ENCODE measurements around the gene TMC5. TPM values are rescaled to one million over a fixed set of nuclear protein-coding genes. Genes with fewer than 3 reads are reported as not detected.

The TMC5 gene
- total and polyA plus RNA-seq, 2 of the 8 experiments (the other 6 are each of a cell fraction or from before 2014, with no cell fraction given): 1.6 to 1.8 TPM

DNA sequence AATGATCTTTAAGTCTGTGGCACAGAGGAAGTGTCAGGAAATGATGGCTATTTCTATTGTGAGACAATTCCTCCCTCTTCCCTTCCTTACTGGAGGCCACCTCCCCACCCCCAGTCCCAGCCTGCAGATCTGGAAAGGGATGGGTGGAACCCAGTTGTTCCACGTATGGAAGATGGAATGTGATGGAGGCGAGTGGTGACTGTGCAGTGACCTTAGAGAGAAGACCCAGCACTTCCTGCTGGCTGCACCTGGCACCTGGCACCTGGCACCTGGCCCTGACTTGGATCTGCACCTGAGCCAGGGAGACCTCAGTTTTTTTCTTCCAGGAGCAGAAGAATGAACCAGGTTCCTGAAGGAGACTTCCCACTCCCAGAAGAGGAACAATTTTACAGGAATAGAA, 33.0 kb upstream of the TMC5 start:
- DNase-seq (ENCODE audit: low read depth in 1 of 2, low spot score in 2 of 2) (no peak), FAIRE-seq (no peak)
- H3K79me1 ChIP-seq (ENCODE audit: low read depth, low read length): no peaks in the 10 kb centered on the region
- no peak overlapping the region for H4K5ac ChIP-seq (ENCODE audit: insufficient read length, low read depth, low read length)
- no peak overlapping the region for H2AK5ac ChIP-seq (ENCODE audit: low read depth, low read length)
- no peaks in the 10 kb centered on the region for H4K20me1 ChIP-seq (replicated peaks in 1 of 2; ENCODE audit: control insufficient read depth in 1 of 2, insufficient read depth in 2 of 2, low read length in 2 of 2)
- no peak overlapping the region for H3K14ac ChIP-seq (ENCODE audit: insufficient read length)
- POLR2A ChIA-PET (ENCODE audit: partially characterized antibody): no interaction called here
- no peak overlapping the region for H3K18ac ChIP-seq (ENCODE audit: extremely low read depth, low read length)
- H2AFZ ChIP-seq (ENCODE audit: low read length): no peak overlapping the region
- no peaks in the 10 kb centered on the region for H3K27me3 ChIP-seq (replicated peaks in 1 of 4; ENCODE audit: control insufficient read depth in 3 of 4, extremely low read depth in 1 of 4, insufficient read depth in 3 of 4, low read length in 3 of 4)
- H3K79me2 ChIP-seq (ENCODE audit: control insufficient read depth in 1 of 2, insufficient read depth in 2 of 2, low read length in 2 of 2): no peaks in the 10 kb centered on the region
- no peaks in the 10 kb centered on the region for H3K9me3 ChIP-seq (ENCODE audit: insufficient read depth in 2 of 2, low read depth in 1 of 2, low read length in 1 of 2)
- no peak overlapping the region for H4K91ac ChIP-seq (replicated peaks; ENCODE audit: insufficient read length, low read length)
- H3K27ac ChIP-seq (ENCODE audit: low read depth, low read length): no peak overlapping the region
- WGBS, 2 experiments (ENCODE audit: extremely low coverage in 1 of 2, insufficient coverage in 1 of 2, insufficient read length in 1 of 2, insufficient replicate concordance in 2 of 2, low coverage in 1 of 2, low lambda C conversion rate in 2 of 2, missing lambda C conversion rate in 1 of 2): 80% methylated on average over 2 of the region's 2 CpGs; no CpG with 5 or more reads in 1 of the 2 experiments
- H2BK120ac ChIP-seq (replicated peaks; ENCODE audit: low read depth, low read length): no peak overlapping the region
- no peak overlapping the region for H3K23ac ChIP-seq (ENCODE audit: insufficient read length)
- H3K4me1 ChIP-seq (replicated peaks in 1 of 4; ENCODE audit: control insufficient read depth in 3 of 4, insufficient read depth in 4 of 4, low read length in 3 of 4): no peaks in the 10 kb centered on the region
- CTCF ChIA-PET (ENCODE audit: partially characterized antibody): interaction anchor here (0.8 to 3.0 kb wide), 2 partner anchors 118 to 935 kb away, joined by 3 to 14 read pairs; no protein-coding TSS in a partner anchor
- no peak overlapping the region for H2BK5ac ChIP-seq (ENCODE audit: low read depth, low read length)
- no peak overlapping the region for H3K56ac ChIP-seq (replicated peaks; ENCODE audit: insufficient read length, low read depth, low read length)
- H2BK12ac ChIP-seq (ENCODE audit: low read depth, low read length): no peak overlapping the region
- no peak overlapping the region for H4K8ac ChIP-seq (ENCODE audit: extremely low read depth, insufficient read depth, low read length)
- H3K4me3 ChIP-seq (ENCODE audit: extremely low read depth in 1 of 4, insufficient read depth in 2 of 4, low read depth in 3 of 4, low read length in 4 of 4): no peak overlapping the region
- H2BK15ac ChIP-seq (ENCODE audit: low read length): no peak overlapping the region
- no peak overlapping the region for H3K9ac ChIP-seq (replicated peaks in 1 of 4; ENCODE audit: extremely low read depth in 1 of 4, low read depth in 3 of 4, low read length in 3 of 4)
- H3K23me2 ChIP-seq (ENCODE audit: low read depth, low read length): no peaks in the 10 kb centered on the region
- no peak overlapping the region for H2BK20ac ChIP-seq (ENCODE audit: low read length)
- H3K36me3 ChIP-seq (ENCODE audit: control insufficient read depth in 2 of 4, insufficient read depth in 4 of 4, low read length in 3 of 4): no peaks in the 10 kb centered on the region
- no peak overlapping the region for H3K4ac ChIP-seq (replicated peaks; ENCODE audit: insufficient read length, low read depth, low read length)
- no peak overlapping the region for H3K4me2 ChIP-seq (ENCODE audit: insufficient read depth in 1 of 2, low read depth in 2 of 2, low read length in 2 of 2)
- no peak for TF ChIP-seq BCL11A (IDR thresholded peaks at IDR 0.05; ENCODE audit: low read depth in 2 of 2, low read length in 2 of 2)
- no peak for TF ChIP-seq BACH1 (IDR thresholded peaks at IDR 0.05; ENCODE audit: low read length)
- TF ChIP-seq RNF2 (IDR thresholded peaks at IDR 0.05; ENCODE audit: borderline replicate concordance, low read depth, low read length, missing control alignments, poor library complexity, severe bottlenecking): no peak
- no peak for TF ChIP-seq SP2 (IDR thresholded peaks at IDR 0.05; ENCODE audit: low read length)
- TF ChIP-seq SAP30 (IDR thresholded peaks at IDR 0.05; ENCODE audit: insufficient read depth, insufficient replicate concordance, low read length): no peak
